Measurements from ENCODE around the gene KCNQ4. TPM values are rescaled to one million over a fixed set of nuclear protein-coding genes. Genes with fewer than 3 reads are reported as not detected.

KCNQ4 gene
- total RNA-seq, 1 donor from 2014 or later: not detected

GRCh38 chr1:40873863-40874472 lies 90.4 kb downstream of the KCNQ4 start:
- Mint-ChIP-seq H3K36me3 (no peaks in the 10 kb centered on the region), H3K27ac (peak overlapping the region; percentile 79), H3K9me3 (no peaks in the 10 kb centered on the region), H3K4me3 (no peak overlapping the region), H3K4me1 (peaks cover 3% of the 10 kb centered on the region), H3K27me3 (ENCODE audit: insufficient read depth, low read depth) (peaks cover 3% of the 10 kb centered on the region)
- Histone ChIP-seq H3K79me2 (ENCODE audit: low read depth) (no peaks in the 10 kb centered on the region), H3K9me3 (ENCODE audit: low read depth) (no peaks in the 10 kb centered on the region), H3K9ac (no peak overlapping the region), H3K27me3 (no peaks in the 10 kb centered on the region), H3K4me3 (no peak overlapping the region), H3K4me2 (no peak overlapping the region), H3K27ac (no peak overlapping the region), H3K4me1 (peaks cover 6% of the 10 kb centered on the region), H3K36me3 (no peaks in the 10 kb centered on the region), H2AFZ (replicated peaks) (no peak overlapping the region), H3F3A (ENCODE audit: low read depth) (no peaks in the 10 kb centered on the region), H4K20me1 (ENCODE audit: low read depth) (no peaks in the 10 kb centered on the region)
- DNase-seq (ENCODE audit: low spot score): no peak
- TF ChIP-seq EZH2 (IDR thresholded peaks at IDR 0.05) (no peak), EZH2phosphoT487 (IDR thresholded peaks at IDR 0.05) (no peak)
- TF ChIP-seq, protein P1, sequence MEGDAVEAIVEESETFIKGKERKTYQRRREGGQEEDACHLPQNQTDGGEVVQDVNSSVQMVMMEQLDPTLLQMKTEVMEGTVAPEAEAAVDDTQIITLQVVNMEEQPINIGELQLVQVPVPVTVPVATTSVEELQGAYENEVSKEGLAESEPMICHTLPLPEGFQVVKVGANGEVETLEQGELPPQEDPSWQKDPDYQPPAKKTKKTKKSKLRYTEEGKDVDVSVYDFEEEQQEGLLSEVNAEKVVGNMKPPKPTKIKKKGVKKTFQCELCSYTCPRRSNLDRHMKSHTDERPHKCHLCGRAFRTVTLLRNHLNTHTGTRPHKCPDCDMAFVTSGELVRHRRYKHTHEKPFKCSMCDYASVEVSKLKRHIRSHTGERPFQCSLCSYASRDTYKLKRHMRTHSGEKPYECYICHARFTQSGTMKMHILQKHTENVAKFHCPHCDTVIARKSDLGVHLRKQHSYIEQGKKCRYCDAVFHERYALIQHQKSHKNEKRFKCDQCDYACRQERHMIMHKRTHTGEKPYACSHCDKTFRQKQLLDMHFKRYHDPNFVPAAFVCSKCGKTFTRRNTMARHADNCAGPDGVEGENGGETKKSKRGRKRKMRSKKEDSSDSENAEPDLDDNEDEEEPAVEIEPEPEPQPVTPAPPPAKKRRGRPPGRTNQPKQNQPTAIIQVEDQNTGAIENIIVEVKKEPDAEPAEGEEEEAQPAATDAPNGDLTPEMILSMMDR (IDR thresholded peaks at IDR 0.05): no peak

GRCh38 chr1:40876436-40876761 lies 92.8 kb downstream of the KCNQ4 start:
- DNase-seq (ENCODE audit: low spot score): no peak

GRCh38 chr1:40876891-40877290 lies 93.3 kb downstream of the KCNQ4 start:
- TF ChIP-seq EZH2phosphoT487 (IDR thresholded peaks at IDR 0.05): no peak
- no peak for TF ChIP-seq EZH2 (IDR thresholded peaks at IDR 0.05)
- TF ChIP-seq, protein P1 (IDR thresholded peaks at IDR 0.05): no peak
- H3K27ac Mint-ChIP-seq: no peak overlapping the region
- H3K4me3 ChIP-seq: no peak overlapping the region
- H3K27ac ChIP-seq: no peak overlapping the region
- H3K4me3 Mint-ChIP-seq: no peak overlapping the region
- no peaks in the 10 kb centered on the region for H3K36me3 ChIP-seq
- DNase-seq (ENCODE audit: low spot score): no peak
- no peaks in the 10 kb centered on the region for H3K36me3 Mint-ChIP-seq
- H3K4me1 ChIP-seq: peaks cover 16% of the 10 kb centered on the region
- no peaks in the 10 kb centered on the region for H3K79me2 ChIP-seq (ENCODE audit: low read depth)
- no peaks in the 10 kb centered on the region for H3K9me3 Mint-ChIP-seq
- H3K27me3 ChIP-seq: no peaks in the 10 kb centered on the region
- H3K27me3 Mint-ChIP-seq (ENCODE audit: insufficient read depth, low read depth): peaks cover 5% of the 10 kb centered on the region
- H3K9ac ChIP-seq: no peak overlapping the region
- no peak overlapping the region for H3K4me2 ChIP-seq
- no peak overlapping the region for H2AFZ ChIP-seq (replicated peaks)
- no peaks in the 10 kb centered on the region for H3F3A ChIP-seq (ENCODE audit: low read depth)
- H3K4me1 Mint-ChIP-seq: peaks cover 7% of the 10 kb centered on the region
- H3K9me3 ChIP-seq (ENCODE audit: low read depth): no peaks in the 10 kb centered on the region
- no peaks in the 10 kb centered on the region for H4K20me1 ChIP-seq (ENCODE audit: low read depth)

More at GRCh38 chr1:40876436-40876761, 92.8 kb downstream of the KCNQ4 start:
- Histone ChIP-seq H3K79me2 (ENCODE audit: low read depth) (no peaks in the 10 kb centered on the region), H2AFZ (replicated peaks) (no peak overlapping the region), H3F3A (ENCODE audit: low read depth) (no peaks in the 10 kb centered on the region), H3K4me3 (no peak overlapping the region), H3K4me2 (no peak overlapping the region), H3K9ac (no peak overlapping the region), H3K36me3 (no peaks in the 10 kb centered on the region), H4K20me1 (ENCODE audit: low read depth) (no peaks in the 10 kb centered on the region), H3K4me1 (peaks cover 16% of the 10 kb centered on the region), H3K27ac (no peak overlapping the region), H3K9me3 (ENCODE audit: low read depth) (no peaks in the 10 kb centered on the region), H3K27me3 (no peaks in the 10 kb centered on the region)
- TF ChIP-seq EZH2 (IDR thresholded peaks at IDR 0.05): no peak
- TF ChIP-seq, protein P1 (IDR thresholded peaks at IDR 0.05): no peak
- no peaks in the 10 kb centered on the region for H3K36me3 Mint-ChIP-seq
- H3K4me1 Mint-ChIP-seq: peaks cover 7% of the 10 kb centered on the region
- H3K9me3 Mint-ChIP-seq: no peaks in the 10 kb centered on the region
- H3K27ac Mint-ChIP-seq: no peak overlapping the region
- no peak overlapping the region for H3K4me3 Mint-ChIP-seq
- peaks cover 5% of the 10 kb centered on the region for H3K27me3 Mint-ChIP-seq (ENCODE audit: insufficient read depth, low read depth)

Data from neural progenitor cell (in vitro differentiated cells).